Measurements from ENCODE around the gene CD14. TPM values are rescaled to one million over a fixed set of nuclear protein-coding genes. Genes with fewer than 3 reads are reported as not detected.
"Not testable (repeated sequence)": the region's sequence is repeated elsewhere in the genome, so short reads cannot be mapped to it uniquely, and the experiment has no call there.

CD14 gene
- polyA plus RNA-seq (ENCODE audit: insufficient read length) = 18.3 TPM

- DNase-seq (ENCODE audit: low read depth) = no peak
These were observed at the start of gene CD14 for GRCh38 chr5:140633021-140633471. TSS of gene CD14 (minus strand) at chr5:140633175. CDS start at chr5:140633071, 104 bp downstream.

DNA sequence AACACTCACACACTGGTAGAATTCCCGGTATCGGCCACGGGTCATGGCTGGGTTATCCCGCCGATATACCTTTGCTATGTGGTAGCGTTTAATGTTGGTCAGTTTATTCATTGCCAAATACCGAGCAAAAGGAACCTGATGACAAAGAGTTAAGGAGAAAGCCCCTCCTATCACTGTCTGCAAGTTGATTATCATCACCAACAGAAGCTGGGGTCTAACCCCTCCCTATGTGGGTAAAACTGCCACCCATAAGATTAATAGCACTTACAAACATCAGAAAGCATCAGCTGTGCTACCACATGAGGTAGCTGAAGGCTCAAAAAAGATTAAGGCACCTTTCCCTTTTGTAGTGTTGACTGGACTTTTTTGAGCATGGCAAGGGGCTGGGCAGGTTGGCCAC lies 46.0 kb upstream of the CD14 start:
- no peak for DNase-seq (ENCODE audit: low read depth)

DNA sequence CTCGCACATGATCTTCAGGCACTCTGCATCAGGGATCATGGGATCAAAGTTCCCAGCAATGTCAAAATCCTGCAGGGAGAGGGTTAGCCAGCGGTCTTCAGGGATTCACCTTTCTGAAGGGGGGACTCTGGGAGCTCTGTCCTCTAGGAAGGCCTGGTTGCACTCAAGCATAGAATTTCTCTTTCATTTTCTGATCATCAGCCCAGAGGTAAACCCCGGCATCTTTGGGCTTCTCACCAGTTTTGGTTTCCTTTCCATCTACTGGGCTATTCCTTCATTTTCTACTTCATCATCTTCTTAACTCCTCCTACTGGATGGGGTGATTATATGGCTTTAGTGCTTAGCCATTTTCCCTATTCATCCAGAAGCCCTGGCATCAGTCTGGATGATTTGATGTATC lies 45.0 kb upstream of the CD14 start:
- DNase-seq (ENCODE audit: low read depth) = no peak

GRCh38 chr5:140674629-140675028 lies 41.7 kb upstream of the CD14 start:
- DNase-seq (ENCODE audit: low read depth) = no peak

GRCh38 chr5:140674211-140674610 lies 41.2 kb upstream of the CD14 start:
- no peak for DNase-seq (ENCODE audit: low read depth)

GRCh38 chr5:140673187-140673976 lies 40.4 kb upstream of the CD14 start, which contains the start of gene DND1:
TSS of gene DND1 (minus strand) at chr5:140673576. CDS start at chr5:140673542, 34 bp downstream.
- DNase-seq (ENCODE audit: low read depth) = no peak

GRCh38 chr5:140672455-140673186 lies 39.6 kb upstream of the CD14 start:
- no peak for DNase-seq (ENCODE audit: low read depth)

DNA sequence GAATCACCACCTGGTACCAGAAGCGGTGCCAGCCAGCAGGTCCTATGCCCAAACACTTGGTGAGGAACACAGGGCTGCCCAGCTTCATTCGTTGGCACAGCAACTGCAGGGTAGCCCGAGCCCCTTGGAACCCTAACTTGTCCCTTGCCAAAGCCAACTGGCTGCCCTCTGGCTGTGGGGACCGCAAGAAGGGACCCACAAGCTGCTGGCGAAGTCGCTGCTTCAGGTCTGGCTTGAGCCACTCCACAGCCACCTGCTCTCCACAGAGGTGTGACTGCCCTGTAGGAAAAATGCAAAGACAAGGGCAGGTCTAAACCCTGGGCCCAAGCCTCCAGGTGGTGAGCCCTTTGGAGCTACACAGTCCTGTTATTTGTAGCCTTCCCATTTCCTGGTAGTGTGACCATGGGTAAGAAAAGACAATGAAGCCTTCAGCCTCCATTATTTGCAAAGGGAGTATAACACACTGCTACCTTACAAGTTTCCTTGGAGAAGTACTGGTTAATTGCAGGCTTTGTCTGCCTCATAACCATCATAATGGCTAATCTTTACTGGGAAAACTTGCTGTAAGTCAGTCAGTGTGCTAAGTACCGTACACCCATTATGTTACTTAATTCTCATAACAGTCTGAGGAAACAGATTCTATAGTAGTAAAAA lies 38.6 kb upstream of the CD14 start:
- no peak for DNase-seq (ENCODE audit: low read depth)

DNA sequence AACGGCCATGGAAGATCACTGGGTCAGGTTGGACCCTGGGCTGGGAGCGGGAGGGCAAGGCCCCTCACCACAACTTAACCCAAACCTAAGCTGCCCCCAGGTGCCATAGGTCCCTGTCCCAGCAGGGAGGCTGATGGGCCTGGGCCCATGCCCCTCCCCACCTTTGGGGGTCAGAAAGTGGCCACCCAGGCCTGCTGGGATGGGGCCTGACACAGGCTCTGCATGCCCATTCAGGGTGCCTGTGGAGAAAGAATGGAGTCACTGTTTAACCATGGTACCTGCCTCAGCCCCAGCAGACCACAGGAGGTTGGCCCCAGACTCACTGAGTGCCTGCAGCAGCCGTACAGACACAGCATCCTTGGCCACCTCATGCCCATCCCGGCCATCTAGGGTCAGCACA lies 38.1 kb upstream of the CD14 start:
- DNase-seq (ENCODE audit: low read depth) = not testable (repeated sequence)

GRCh38 chr5:140664359-140665119 lies 31.6 kb upstream of the CD14 start, which contains the start of gene WDR55:
TSS of gene WDR55 (plus strand) at chr5:140664904. CDS start at chr5:140664913, 9 bp downstream.
- peak; percentile 74 for DNase-seq (ENCODE audit: low read depth)

DNA sequence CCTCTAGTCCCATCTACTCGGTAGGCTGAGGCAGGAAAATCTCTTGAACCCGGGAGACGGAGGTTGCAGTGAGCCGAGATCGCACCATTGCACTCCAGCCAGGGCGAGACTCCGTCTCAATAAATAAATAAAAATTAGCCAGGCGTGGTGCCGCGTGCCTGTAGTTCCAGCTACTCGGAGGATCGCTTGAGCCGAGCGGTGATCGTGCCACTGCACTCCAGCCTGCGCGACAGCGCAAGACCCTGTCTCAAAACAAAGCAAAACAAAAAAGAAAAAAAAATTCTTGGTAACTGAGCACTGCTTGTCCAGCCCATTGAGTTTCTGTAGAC lies 31.0 kb upstream of the CD14 start:
- DNase-seq (ENCODE audit: low read depth) = no peak

DNA sequence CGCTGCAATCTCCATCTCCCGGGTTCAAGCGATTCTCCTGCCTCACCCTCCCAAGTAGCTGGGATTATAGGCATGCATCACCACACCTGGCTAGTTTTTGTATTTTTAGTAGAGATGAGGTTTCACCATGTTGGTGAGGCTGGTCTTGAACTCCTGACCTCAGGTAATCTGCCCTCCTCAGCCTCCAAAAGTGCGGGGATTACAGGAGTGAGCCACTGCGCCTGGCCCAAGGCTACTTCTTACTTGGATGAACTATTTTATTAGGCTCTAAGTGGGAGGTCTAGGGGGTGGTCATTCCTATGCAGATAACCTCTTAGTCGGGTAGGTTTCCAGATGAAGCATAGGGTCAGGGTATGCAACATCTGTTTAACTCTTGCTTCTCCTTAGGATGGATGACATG lies 27.4 kb upstream of the CD14 start:
- not testable (repeated sequence) for DNase-seq (ENCODE audit: low read depth)

- DNase-seq (ENCODE audit: low read depth) = no peak
These were observed 25.9 kb upstream of the CD14 start for GRCh38 chr5:140658870-140659269.

DNA sequence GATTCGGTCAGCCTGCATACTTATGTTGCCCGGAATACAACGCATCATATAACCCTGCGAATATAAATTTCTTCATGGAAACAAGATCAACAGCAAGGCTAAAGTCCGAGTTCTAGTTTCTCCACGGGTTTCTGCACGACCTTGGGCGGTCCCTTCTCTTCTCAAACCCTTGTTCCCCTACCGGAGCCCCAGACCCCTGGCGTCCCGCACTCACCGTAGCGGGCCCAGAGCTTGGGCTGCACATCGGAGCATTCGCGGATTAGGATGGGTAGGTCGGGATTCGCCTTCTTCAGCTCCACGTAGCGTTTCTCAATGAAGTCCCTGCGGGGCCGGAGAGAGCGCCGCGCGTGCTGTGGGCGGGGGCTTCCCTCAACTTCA lies 14.1 kb upstream of the CD14 start:
- no peak for DNase-seq (ENCODE audit: low read depth)

- DNase-seq (ENCODE audit: low read depth) = no peak
These were observed 9.7 kb upstream of the CD14 start for GRCh38 chr5:140642718-140643117.

GRCh38 chr5:140641716-140642115 lies 8.7 kb upstream of the CD14 start:
- no peak for DNase-seq (ENCODE audit: low read depth)

GRCh38 chr5:140639148-140639981 lies 6.4 kb upstream of the CD14 start, which contains the start of gene TMCO6:
TSS of gene TMCO6 (plus strand) at chr5:140639451. CDS start at chr5:140639528, 77 bp downstream.
- DNase-seq (ENCODE audit: low read depth) = peak; percentile 72

DNA sequence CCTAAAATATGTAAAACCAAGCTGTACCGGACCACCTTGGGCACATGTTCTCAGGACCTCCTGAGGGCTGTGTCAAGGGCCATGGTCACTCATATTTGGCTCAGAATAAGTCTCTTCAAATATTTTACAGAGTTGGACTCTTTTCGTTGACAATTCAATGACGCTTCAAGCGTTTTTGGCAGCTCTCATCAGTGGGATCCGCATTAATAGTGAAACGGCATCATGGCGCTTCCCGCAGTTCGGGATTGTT lies 5.8 kb upstream of the CD14 start:
- not testable (repeated sequence) for DNase-seq (ENCODE audit: low read depth)

GRCh38 chr5:140637371-140638100 lies 4.6 kb upstream of the CD14 start:
- no peak for DNase-seq (ENCODE audit: low read depth)
